Panc1 (cell line): ENCODE data around the gene GALNT13. TPM values are rescaled to one million over a fixed set of nuclear protein-coding genes. Genes with fewer than 3 reads are reported as not detected.

ENCODE experiments used
- ATAC-seq: fragments of 200-7000 bp; cut with Tn5 transposase; 2 replicates; pipeline ENCODE4 v1.9.1; 2020; ENCODE audit warnings: mild to moderate bottlenecking, moderate library complexity
- BruUV-seq: library from RNA; stranded (reverse); fragments of 400-500 nt; replicated peaks from 2 replicates; lab custom pipeline; 2021; lab: Mats Ljungman, UMichigan
- CTCF ChIA-PET: fragments of 300-600 bp; sonication (Branson Sonifier 250); formaldehyde crosslinking; loops from one replicate; lab custom pipeline; 2022; ENCODE audit warnings: antibody characterized with exemption; lab: Charles Lee
- POLR2A ChIA-PET: fragments of 300-600 bp; sonication (Branson Sonifier 250); formaldehyde crosslinking; loops from one replicate; lab custom pipeline; 2022; ENCODE audit warnings: antibody characterized with exemption; lab: Charles Lee
- DNase-seq: peaks from one replicate; pipeline ENCODE4 v3.0.0-alpha.2; 2010; ENCODE audit warnings: low read depth, low spot score
- H3K27ac ChIP-seq: 2 replicates; pipeline ENCODE4 v1.5.1; 2011; ENCODE audit warnings: mild to moderate bottlenecking, low read length, inconsistent platforms
- H3K27me3 ChIP-seq: fragments of 200-500 bp; sonication (Bioruptor generic); 2 replicates; pipeline ENCODE4 v1.6.0; 2014; ENCODE audit warnings: low read length, inconsistent platforms; ENCODE audit not compliant: control insufficient read depth, insufficient read depth
- H3K36me3 ChIP-seq: fragments of 200-500 bp; sonication (Bioruptor generic); 2 replicates; pipeline ENCODE4 v1.5.1; 2014; ENCODE audit warnings: inconsistent platforms, mild to moderate bottlenecking, low read length, moderate library complexity; ENCODE audit not compliant: control insufficient read depth, insufficient read depth
- H3K4me1 ChIP-seq: 2 replicates; pipeline ENCODE4 v1.5.1; 2011; ENCODE audit warnings: inconsistent platforms, mild to moderate bottlenecking, low read length, moderate library complexity; ENCODE audit not compliant: control insufficient read depth, insufficient read depth
- H3K4me3 ChIP-seq, 2 experiments: 2 replicates each; pipeline ENCODE4 v1.5.1; 2011 to 2012; ENCODE audit warnings: low read depth in 2 of 2, low read length in 2 of 2, mild to moderate bottlenecking in 2 of 2, inconsistent platforms in 1 of 2, moderate library complexity in 1 of 2
- H3K9me3 ChIP-seq: fragments of 200-500 bp; sonication (Bioruptor generic); 2 replicates; pipeline ENCODE4 v1.5.1; 2014; ENCODE audit warnings: low read depth, mild to moderate bottlenecking, inconsistent platforms, low read length, moderate library complexity; ENCODE audit not compliant: control insufficient read depth, insufficient read depth
- POLR2AphosphoS5 ChIP-seq: IDR thresholded peaks from 2 replicates; pipeline ENCODE4 v1.6.1; 2012; ENCODE audit warnings: mild to moderate bottlenecking, low read depth, low read length, moderate library complexity
- SIN3A ChIP-seq: IDR thresholded peaks from 2 replicates; pipeline ENCODE4 v1.6.1; 2012; ENCODE audit warnings: low read depth, mild to moderate bottlenecking, low read length, moderate library complexity, borderline replicate concordance; ENCODE audit not compliant: insufficient read depth
- TCF7L2 ChIP-seq: IDR thresholded peaks from 2 replicates; pipeline ENCODE4 v1.6.1; 2011; ENCODE audit warnings: mild to moderate bottlenecking, low read depth, low read length, inconsistent platforms
- in situ Hi-C: cut with HindIII; loops from 2 replicates; pipeline ENCODE4 v1.10.0; 2016; ENCODE audit warnings: low sequenced_read_pairs, low pct_unique_long_range_greater_than_20kb
- intact Hi-C: fragments of 100-400 bp; cut with micrococcal nuclease; formaldehyde crosslinking; loops from one replicate; pipeline ENCODE4 v1.10.0; 2022; ENCODE audit not compliant: unreplicated experiment
- total RNA-seq: library from RNA; stranded (reverse); gene quantifications from one replicate; pipeline ENCODE4 v1.2.1, GENCODE V29; 2021; ENCODE audit not compliant: unreplicated experiment
- TF ChIP-seq, protein P1 (sequence below), 2 experiments: IDR thresholded peaks; 2 replicates each; pipeline ENCODE4 v1.6.1; 2011 to 2012; ENCODE audit warnings: low read depth in 2 of 2, control low read depth in 1 of 2, low read length in 1 of 2, mild to moderate bottlenecking in 1 of 2, moderate library complexity in 1 of 2; ENCODE audit not compliant: insufficient read depth in 1 of 2
- TF ChIP-seq, protein P2 (sequence below): fragments of 450-650 bp; IDR thresholded peaks from 2 replicates; pipeline ENCODE4 v1.5.1; 2017; ENCODE audit warnings: mild to moderate bottlenecking

The GALNT13 gene
- total RNA-seq, 1 experiment from 2014 or later, result not detected

DNA sequence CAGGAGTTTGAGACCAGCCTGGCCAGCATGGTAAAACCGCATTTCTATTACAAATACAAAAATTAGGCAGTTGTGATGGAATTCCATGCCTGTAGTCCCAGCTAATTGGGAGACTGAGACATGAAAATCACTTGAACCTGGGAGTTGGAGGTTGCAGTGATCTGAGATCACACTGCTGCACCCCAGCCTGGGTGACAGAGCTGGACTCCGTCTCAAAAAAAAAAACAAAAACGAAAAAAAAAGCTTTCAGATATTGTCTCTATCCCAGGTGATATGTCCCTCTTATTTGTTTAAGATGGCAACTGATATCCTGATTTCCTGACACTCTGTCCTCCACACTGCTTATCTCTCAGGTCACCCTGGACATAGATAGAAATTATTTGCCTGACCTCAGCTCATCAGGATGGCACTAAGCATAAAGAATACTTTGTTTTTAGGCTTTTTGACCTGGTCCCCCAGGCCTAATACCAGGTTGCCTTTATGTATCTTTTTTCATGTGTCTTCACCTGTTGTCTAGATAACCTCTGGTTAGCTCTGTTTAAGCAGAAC lies 531.6 kb downstream of the GALNT13 start:
- ChIA-PET CTCF (no interaction called here), POLR2A (no interaction called here)
- Histone ChIP-seq H3K27ac (no peak overlapping the region), H3K27me3 (no peaks in the 10 kb centered on the region), H3K4me3 (no peak overlapping the region), H3K36me3 (no peaks in the 10 kb centered on the region), H3K4me1 (no peaks in the 10 kb centered on the region), H3K9me3 (no peaks in the 10 kb centered on the region)
- in situ Hi-C loops, result no loop called here
- ATAC-seq (no peak), DNase-seq (no peak)
- TF ChIP-seq SIN3A, result no peak
- intact Hi-C loops, result loop anchor here (5.0 kb wide), 1 partner anchor 909 kb away; no protein-coding TSS in a partner anchor
- BruUV-seq, result no TSS peak

DNA sequence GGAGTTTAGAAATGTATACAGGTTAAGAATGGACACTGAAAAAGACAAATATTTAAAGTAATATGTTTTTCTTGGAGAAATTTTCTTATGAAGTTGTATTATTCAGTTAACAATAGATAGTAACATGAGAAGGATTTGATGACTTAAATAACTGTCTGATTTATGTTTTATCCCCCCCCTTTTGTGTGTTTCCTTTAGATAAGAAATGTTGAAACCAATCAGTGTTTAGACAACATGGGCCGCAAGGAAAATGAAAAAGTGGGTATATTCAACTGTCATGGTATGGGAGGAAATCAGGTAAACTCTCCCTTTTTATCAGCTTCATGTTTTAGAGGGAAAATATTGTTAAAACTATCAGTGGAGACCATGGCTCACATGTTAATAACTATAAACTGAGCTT lies 537.1 kb downstream of the GALNT13 start:
- no peak for DNase-seq
- Histone ChIP-seq H3K4me3 (no peak overlapping the region), H3K27me3 (no peaks in the 10 kb centered on the region), H3K27ac (no peak overlapping the region), H3K36me3 (no peaks in the 10 kb centered on the region), H3K4me1 (no peaks in the 10 kb centered on the region), H3K9me3 (no peaks in the 10 kb centered on the region)
- no peak for ATAC-seq
- ChIA-PET POLR2A (no interaction called here), CTCF (no interaction called here)
- BruUV-seq, result no TSS peak
- TF ChIP-seq, protein P1, sequence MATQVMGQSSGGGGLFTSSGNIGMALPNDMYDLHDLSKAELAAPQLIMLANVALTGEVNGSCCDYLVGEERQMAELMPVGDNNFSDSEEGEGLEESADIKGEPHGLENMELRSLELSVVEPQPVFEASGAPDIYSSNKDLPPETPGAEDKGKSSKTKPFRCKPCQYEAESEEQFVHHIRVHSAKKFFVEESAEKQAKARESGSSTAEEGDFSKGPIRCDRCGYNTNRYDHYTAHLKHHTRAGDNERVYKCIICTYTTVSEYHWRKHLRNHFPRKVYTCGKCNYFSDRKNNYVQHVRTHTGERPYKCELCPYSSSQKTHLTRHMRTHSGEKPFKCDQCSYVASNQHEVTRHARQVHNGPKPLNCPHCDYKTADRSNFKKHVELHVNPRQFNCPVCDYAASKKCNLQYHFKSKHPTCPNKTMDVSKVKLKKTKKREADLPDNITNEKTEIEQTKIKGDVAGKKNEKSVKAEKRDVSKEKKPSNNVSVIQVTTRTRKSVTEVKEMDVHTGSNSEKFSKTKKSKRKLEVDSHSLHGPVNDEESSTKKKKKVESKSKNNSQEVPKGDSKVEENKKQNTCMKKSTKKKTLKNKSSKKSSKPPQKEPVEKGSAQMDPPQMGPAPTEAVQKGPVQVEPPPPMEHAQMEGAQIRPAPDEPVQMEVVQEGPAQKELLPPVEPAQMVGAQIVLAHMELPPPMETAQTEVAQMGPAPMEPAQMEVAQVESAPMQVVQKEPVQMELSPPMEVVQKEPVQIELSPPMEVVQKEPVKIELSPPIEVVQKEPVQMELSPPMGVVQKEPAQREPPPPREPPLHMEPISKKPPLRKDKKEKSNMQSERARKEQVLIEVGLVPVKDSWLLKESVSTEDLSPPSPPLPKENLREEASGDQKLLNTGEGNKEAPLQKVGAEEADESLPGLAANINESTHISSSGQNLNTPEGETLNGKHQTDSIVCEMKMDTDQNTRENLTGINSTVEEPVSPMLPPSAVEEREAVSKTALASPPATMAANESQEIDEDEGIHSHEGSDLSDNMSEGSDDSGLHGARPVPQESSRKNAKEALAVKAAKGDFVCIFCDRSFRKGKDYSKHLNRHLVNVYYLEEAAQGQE (IDR thresholded peaks at IDR 0.05; ENCODE audit: insufficient read depth in 1 of 2, low read depth in 2 of 2, low read length in 1 of 2), result no peak
- TF ChIP-seq SIN3A (no peak), TCF7L2 (no peak)
- intact Hi-C loops (no loop called here), in situ Hi-C loops (no loop called here)

DNA sequence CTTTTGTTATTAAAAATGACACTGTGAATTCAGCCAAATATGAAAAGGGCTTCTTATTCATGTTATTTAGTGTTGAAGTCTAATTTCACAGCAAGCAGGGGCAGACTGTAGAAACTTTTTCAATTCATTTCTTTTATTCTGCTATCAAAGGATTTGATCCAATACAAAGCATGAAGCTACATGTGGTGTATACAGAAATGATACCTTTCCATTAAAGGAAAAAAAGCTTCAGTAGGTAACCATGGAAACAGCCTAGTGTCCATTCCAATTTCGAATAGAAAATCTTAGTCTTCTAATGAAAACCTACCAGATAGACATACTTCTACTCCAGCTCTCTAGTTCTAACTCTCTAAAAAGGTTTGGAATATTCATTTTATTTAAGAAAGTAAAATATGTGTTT lies 550.5 kb downstream of the GALNT13 start:
- CTCF ChIA-PET, result no interaction called here
- intact Hi-C loops, result no loop called here
- in situ Hi-C loops, result no loop called here

More for the DNA sequence above, 550.5 kb downstream of the GALNT13 start:
- TF ChIP-seq TCF7L2, result no peak
- TF ChIP-seq, protein P1 (IDR thresholded peaks at IDR 0.05; ENCODE audit: insufficient read depth in 1 of 2, low read depth in 2 of 2, low read length in 1 of 2), result no peak
- TF ChIP-seq, protein P2, sequence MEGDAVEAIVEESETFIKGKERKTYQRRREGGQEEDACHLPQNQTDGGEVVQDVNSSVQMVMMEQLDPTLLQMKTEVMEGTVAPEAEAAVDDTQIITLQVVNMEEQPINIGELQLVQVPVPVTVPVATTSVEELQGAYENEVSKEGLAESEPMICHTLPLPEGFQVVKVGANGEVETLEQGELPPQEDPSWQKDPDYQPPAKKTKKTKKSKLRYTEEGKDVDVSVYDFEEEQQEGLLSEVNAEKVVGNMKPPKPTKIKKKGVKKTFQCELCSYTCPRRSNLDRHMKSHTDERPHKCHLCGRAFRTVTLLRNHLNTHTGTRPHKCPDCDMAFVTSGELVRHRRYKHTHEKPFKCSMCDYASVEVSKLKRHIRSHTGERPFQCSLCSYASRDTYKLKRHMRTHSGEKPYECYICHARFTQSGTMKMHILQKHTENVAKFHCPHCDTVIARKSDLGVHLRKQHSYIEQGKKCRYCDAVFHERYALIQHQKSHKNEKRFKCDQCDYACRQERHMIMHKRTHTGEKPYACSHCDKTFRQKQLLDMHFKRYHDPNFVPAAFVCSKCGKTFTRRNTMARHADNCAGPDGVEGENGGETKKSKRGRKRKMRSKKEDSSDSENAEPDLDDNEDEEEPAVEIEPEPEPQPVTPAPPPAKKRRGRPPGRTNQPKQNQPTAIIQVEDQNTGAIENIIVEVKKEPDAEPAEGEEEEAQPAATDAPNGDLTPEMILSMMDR, result no peak
- no peak for TF ChIP-seq SIN3A
- no peak for TF ChIP-seq POLR2AphosphoS5
- H3K36me3 ChIP-seq, result no peaks in the 10 kb centered on the region
- no peaks in the 10 kb centered on the region for H3K27me3 ChIP-seq
- no peak for DNase-seq
- H3K4me3 ChIP-seq, result no peak overlapping the region
- no peak for ATAC-seq
- H3K9me3 ChIP-seq, result no peaks in the 10 kb centered on the region
- no peaks in the 10 kb centered on the region for H3K4me1 ChIP-seq
- no peak overlapping the region for H3K27ac ChIP-seq
- no TSS peak for BruUV-seq
- POLR2A ChIA-PET, result no interaction called here
